NK-92 (cell line): ENCODE measurements around the gene NTN4.
"Not testable (repeated sequence)": the region's sequence is repeated elsewhere in the genome, so short reads cannot be mapped to it uniquely, and the experiment has no call there.

Experiments used
- DNase-seq: peaks from one replicate; lab custom pipeline; 2025; ENCODE audit not compliant: unreplicated experiment; lab: John Stamatoyannopoulos, UW

The NTN4 gene

DNA sequence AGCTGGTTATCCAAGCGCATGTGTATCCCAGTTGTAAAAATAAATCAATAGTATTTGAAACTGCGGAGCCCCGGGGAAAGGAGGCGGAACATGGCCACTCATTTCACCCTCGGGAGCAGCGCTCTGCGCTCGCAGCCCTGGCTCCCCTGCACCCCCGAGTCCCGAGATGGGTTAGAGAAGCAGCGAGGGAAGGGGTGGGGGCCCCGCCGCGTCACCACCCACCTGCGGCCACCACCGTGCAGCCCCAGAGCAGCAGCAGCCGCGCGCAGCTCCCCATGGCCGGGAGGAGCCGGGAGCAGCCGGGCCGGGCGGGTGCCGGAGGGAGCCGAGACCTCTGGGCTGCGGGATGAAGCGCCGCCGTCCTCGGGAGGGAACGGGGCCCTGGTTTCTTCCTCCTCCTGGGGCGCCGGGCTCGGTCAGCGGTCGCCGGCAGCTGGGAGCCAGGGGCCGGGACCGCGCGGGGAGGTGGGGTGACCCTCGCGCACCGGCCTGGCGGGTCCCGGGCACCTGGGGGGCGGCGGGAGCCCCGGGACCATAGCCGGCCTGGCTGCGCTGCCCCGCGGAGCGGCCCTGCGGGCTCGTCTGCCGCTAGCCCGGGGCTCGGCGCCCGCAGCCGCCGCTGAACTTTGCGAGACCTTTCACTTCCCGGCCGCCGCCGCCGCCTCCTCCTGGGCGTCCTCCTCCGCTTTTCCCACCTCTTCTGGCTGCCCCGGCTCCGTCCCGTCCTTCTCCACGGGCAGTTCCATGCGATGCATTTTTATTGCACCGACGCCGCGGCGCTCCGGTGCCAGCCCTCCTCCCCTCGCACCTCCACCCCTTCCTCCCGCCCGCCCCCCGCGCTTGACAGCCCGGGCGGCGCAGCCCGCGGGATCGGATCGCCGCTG is at the start of gene NTN4:
NTN4 (minus strand) TSS at position 732 of the 884 bp plus-strand sequence; CDS start at position 277, 455 bp downstream.
- DNase-seq, result no peak

- no peak for DNase-seq
These were observed 47.6 kb upstream of the NTN4 start for GRCh38 chr12:95838125-95838524.

DNA sequence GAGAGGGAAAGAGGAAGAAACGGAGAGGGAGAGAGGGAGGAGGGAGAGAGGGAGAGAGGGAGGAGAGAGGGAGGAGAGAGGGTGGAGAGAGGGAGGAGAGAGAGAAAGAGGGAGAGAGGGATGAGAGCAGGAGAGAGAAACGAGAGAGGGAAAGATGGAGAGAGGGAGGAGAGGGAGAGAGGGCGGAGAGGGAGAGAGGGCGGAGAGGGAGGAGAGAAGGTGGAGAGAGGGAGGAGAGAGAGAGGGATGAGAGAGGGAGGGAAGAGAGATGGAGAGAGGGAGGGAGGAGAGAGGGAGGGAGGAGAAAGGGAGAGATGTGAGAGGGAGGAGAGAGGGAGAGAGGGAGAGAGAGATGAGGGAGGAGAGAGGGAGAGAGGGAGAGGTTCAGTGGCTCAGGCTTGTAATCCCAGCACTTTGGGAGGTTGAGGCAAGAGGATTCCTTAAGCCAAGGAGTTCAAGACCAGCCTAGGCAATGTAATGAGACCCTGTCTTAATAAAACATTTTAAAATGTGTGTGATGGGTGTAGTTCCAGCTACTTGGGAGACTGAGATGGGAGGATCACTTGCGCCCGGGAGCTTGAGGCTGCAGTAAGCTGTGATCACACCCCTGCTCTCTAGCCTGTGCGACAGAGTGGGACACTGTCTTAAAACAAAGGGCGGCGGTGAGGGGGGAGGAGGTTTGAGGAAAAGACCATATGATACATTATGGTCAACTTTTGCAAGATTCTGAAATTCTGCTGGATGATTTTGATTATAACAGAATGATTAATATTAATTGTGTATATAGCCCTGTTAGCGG is 46.9 kb upstream of the NTN4 start:
- DNase-seq, result no peak

DNA sequence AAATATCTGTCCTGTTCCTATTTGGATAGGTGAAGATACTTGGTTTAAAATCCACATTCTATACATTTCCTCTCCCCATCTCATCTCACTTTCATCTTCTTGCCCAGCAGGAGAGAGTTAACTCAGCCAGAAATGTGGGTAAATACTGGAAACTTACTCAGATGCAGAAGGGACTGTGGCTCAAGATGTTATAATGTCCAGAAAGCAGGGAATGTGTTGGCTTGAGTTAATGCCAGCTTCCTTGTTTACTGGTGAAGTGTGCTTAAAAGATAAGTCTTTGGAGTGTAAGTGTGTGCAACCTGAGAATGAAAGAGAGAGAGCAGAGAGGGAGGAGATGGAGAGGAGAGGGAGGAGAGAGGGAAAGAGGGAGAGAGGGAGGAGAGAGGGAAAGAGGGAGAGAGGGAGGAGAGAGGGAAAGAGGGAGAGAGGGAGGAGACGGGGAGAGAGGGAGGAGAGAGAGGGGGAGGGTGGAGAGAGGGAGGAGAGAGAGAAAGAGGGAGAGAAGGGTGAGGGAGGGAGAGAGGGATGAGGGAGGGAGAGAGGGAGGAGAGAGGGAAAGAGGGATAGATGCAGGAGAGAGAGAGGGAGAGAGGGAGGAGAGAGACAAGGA is 46.2 kb upstream of the NTN4 start:
- no peak for DNase-seq

GRCh38 chr12:95836185-95836609 is 45.6 kb upstream of the NTN4 start:
- DNase-seq, result no peak

GRCh38 chr12:95834572-95834971 is 44.0 kb upstream of the NTN4 start:
- DNase-seq, result no peak

- no peak for DNase-seq
These were observed 39.9 kb upstream of the NTN4 start for GRCh38 chr12:95830335-95831089.

GRCh38 chr12:95829395-95829794 is 38.8 kb upstream of the NTN4 start:
- DNase-seq, result no peak

- no peak for DNase-seq
These were observed 29.6 kb upstream of the NTN4 start for GRCh38 chr12:95820096-95820703.

GRCh38 chr12:95815632-95816212 is 25.2 kb upstream of the NTN4 start:
- no peak for DNase-seq

DNA sequence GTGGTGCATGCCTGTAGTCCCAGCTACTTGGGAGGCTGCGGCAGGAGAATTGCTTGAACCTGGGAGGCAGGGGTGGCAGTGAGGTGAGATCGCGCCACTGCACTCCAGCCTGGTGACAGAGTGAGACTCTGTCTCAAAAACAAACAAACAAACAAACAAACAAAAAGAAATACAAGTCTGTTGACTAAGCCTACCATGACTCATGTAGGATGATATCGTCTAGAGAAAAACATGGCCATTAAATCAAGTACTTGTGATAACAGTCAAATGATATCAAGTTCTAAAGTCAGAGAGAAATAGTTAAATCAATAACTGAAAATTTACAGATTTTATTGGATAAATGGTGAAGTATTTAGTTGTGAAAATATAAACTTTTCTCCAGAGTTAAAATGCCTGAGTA is 21.6 kb upstream of the NTN4 start:
- not testable (repeated sequence) for DNase-seq

DNA sequence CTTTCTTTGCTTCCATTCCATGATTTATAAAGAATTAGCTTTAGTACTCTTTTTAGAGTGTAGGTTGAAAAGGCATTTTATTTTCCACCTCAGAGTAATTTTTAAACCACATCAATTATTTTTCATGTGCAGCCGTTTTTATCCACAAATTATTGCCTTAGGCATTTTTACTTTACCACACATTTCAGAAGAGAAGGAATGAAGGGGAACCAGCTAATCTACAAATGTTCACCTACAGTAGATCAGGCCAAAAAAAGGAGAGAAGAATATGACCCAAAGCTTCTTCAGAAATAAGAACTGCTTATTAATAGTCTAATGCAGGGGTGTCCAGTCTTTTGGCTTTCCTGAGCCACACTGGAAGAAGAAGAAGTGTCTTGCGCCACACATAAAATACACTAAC is 19.8 kb upstream of the NTN4 start:
- no peak for DNase-seq

DNA sequence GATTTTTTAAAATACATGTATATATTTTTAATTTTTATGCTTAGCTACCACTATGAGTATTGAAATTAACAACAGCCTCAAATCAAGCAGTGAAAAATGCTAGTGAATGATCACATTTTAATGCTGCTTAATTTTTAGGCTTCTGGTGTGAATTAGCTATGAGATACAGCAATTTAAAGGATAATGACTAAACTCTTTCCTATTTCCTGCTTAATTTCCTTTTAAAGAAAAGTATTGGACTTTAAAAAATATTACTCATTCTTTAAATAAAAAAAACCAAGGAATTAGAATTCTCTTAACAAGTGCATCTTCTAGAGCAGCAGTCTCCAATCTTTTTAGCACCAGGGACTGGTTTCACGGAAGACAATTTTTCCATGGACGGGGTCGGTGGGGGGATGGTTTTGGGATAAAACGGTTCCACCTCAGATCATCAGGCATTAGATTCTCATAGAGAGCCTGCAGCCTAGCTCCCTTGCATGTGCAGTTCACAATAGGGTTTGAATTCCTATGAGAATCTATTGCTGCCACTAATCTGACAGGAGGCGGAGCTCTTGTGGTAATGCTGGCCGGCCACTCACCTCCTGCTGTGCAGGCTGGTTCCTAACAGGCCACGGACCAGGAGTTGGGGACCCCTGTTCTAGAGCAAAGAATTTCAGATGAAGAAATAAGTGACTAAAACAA is 18.6 kb upstream of the NTN4 start:
- DNase-seq, result no peak

DNA sequence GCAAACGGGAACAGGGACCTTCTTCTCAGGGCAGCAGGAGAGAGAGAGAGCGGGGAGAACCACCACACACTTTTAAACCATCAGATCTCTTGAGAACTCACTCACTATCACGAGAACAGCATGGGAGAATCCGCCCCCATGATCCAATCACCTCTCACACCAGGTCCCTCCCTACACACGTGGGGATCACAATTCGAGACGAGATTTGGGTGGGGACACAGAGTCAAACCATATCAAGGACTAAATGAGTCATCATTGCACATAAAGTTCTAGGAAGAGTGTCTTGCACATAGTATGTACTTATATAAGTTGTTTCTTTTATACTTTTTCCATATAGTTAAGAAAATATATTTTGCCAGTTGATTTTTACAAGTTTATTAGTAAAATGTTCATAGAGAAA is 17.6 kb upstream of the NTN4 start:
- no peak for DNase-seq

- no peak for DNase-seq
These were observed 15.5 kb upstream of the NTN4 start for GRCh38 chr12:95805864-95806671.

- DNase-seq, result no peak
These were observed 13.7 kb upstream of the NTN4 start for GRCh38 chr12:95804291-95804690.

DNA sequence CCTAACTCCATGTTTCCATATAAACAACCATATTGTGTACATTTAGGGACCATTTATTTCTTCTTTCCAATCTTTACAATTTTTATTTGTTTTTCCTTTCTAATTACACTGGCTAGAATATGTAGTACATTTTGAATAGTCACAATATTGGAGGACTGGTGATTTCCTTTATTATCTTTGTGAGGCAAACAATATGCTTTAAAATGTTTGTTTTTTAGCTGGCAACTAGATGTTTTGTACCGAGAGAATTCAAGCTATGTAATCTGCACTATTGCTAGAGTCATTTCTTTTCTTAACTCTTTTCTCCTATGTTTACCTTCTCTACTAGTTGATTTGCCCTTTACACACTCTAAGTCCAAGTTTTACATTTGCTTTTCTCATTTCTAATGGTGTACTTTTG is 13.3 kb upstream of the NTN4 start:
- no peak for DNase-seq

DNA sequence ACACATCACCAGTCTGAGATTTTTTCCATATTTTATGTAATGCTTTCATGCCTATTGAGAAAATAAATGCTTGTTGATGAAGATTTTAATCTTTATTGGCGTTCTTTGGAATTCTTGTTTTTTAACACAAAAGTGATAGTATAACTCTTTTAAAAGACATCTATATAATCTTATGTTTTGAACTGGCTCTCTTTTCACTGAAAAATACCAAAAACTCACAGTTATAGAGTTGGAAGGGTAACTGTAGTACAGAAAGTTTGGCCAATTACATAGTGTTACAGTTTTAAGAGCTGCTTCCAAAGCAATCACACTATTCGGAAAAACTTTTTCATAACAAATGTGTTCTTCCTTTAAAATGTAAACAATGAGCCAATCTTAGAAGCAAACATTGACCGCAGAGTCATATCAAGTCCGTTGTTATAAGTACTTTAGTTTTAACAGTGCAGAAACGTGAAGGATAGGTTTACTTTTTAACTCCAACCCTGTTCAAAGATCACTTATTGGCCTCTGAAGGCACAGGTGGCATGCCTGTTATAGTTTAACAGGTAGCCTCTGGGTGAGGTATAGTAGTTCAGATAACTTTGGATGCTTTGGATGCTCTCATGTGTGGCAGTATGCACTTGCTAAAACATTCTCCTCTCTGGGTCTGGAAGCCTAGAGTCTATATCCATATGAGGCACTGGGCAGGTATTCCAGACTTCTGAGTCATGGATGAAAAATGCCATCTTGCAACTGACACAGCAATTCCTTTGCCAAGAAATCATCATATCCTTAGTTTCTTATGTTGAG is 12.1 kb upstream of the NTN4 start:
- no peak for DNase-seq
